ENCODE data around the gene FAM168A. TPM values are rescaled to one million over a fixed set of nuclear protein-coding genes. Genes with fewer than 3 reads are reported as not detected.

FAM168A gene
- total and polyA plus RNA-seq, 2 experiments from 2014 or later, result 6.3 to 24.5 TPM

GRCh38 chr11:73520353-73521061, 77.4 kb downstream of the FAM168A start:
- Histone ChIP-seq H4K20me1 (ENCODE audit: insufficient read depth, poor library complexity, severe bottlenecking) (no peaks in the 10 kb centered on the region), H3K79me2 (peaks cover 15% of the 10 kb centered on the region), H3K9me3 (ENCODE audit: low read depth) (no peaks in the 10 kb centered on the region), H3K4me1 (ENCODE audit: insufficient read depth) (no peaks in the 10 kb centered on the region), H3K4me2 (no peak overlapping the region), H3K27ac (no peak overlapping the region), H3K4me3 (no peak overlapping the region), H2AFZ (no peak overlapping the region), H3K36me3 (replicated peaks; ENCODE audit: insufficient read depth, low read depth) (no peaks in the 10 kb centered on the region), H3K9me2 (replicated peaks; ENCODE audit: insufficient read depth) (no peaks in the 10 kb centered on the region), H3K27me3 (no peaks in the 10 kb centered on the region)
- 86% methylated on average over 2 of the region's 2 CpGs for WGBS (ENCODE audit: low lambda C conversion rate, missing lambda C conversion rate)
- DNase-seq (ENCODE audit: low spot score), result no peak
- TF ChIP-seq EZH2phosphoT487 (IDR thresholded peaks at IDR 0.05; ENCODE audit: low read depth, severe bottlenecking, unreplicated experiment) (no peak), EZH2 (IDR thresholded peaks at IDR 0.05; ENCODE audit: borderline replicate concordance) (no peak), CTCF (IDR thresholded peaks at IDR 0.05; ENCODE audit: poor library complexity) (no peak)

GRCh38 chr11:73519266-73519665, 78.6 kb downstream of the FAM168A start:
- no peaks in the 10 kb centered on the region for H3K4me1 ChIP-seq (ENCODE audit: insufficient read depth)
- H3K9me3 ChIP-seq (ENCODE audit: low read depth), result no peaks in the 10 kb centered on the region
- H3K9me2 ChIP-seq (replicated peaks; ENCODE audit: insufficient read depth), result no peaks in the 10 kb centered on the region
- H3K4me3 ChIP-seq, result no peak overlapping the region
- H3K79me2 ChIP-seq, result peaks cover 15% of the 10 kb centered on the region
- no peak overlapping the region for H3K4me2 ChIP-seq
- H3K27ac ChIP-seq, result no peak overlapping the region
- H3K27me3 ChIP-seq, result no peaks in the 10 kb centered on the region
- H2AFZ ChIP-seq, result no peak overlapping the region
- no peaks in the 10 kb centered on the region for H3K36me3 ChIP-seq (replicated peaks; ENCODE audit: insufficient read depth, low read depth)
- TF ChIP-seq EZH2 (IDR thresholded peaks at IDR 0.05; ENCODE audit: borderline replicate concordance) (no peak), EZH2phosphoT487 (IDR thresholded peaks at IDR 0.05; ENCODE audit: low read depth, severe bottlenecking, unreplicated experiment) (no peak), CTCF (IDR thresholded peaks at IDR 0.05; ENCODE audit: poor library complexity) (no peak)
- no peaks in the 10 kb centered on the region for H4K20me1 ChIP-seq (ENCODE audit: insufficient read depth, poor library complexity, severe bottlenecking)
- DNase-seq (ENCODE audit: low spot score), result no peak

- no peaks in the 10 kb centered on the region for H3K9me2 ChIP-seq (replicated peaks; ENCODE audit: insufficient read depth)
- DNase-seq (ENCODE audit: low spot score), result no peak
- H3K27ac ChIP-seq, result no peak overlapping the region
- no peak for TF ChIP-seq CTCF (IDR thresholded peaks at IDR 0.05; ENCODE audit: poor library complexity)
- TF ChIP-seq EZH2phosphoT487 (IDR thresholded peaks at IDR 0.05; ENCODE audit: low read depth, severe bottlenecking, unreplicated experiment), result no peak
- TF ChIP-seq EZH2 (IDR thresholded peaks at IDR 0.05; ENCODE audit: borderline replicate concordance), result no peak
- no peak overlapping the region for H3K4me3 ChIP-seq
- no peaks in the 10 kb centered on the region for H3K27me3 ChIP-seq
- H3K9me3 ChIP-seq (ENCODE audit: low read depth), result no peaks in the 10 kb centered on the region
- no peaks in the 10 kb centered on the region for H3K36me3 ChIP-seq (replicated peaks; ENCODE audit: insufficient read depth, low read depth)
- H3K79me2 ChIP-seq, result peaks cover 5% of the 10 kb centered on the region
- H4K20me1 ChIP-seq (ENCODE audit: insufficient read depth, poor library complexity, severe bottlenecking), result no peaks in the 10 kb centered on the region
- no peaks in the 10 kb centered on the region for H3K4me1 ChIP-seq (ENCODE audit: insufficient read depth)
- 100% methylated on average over 1 of the region's 1 CpG for whole genome bisulfite sequencing (ENCODE audit: low lambda C conversion rate, missing lambda C conversion rate)
- H2AFZ ChIP-seq, result no peak overlapping the region
- no peak overlapping the region for H3K4me2 ChIP-seq
Measured at GRCh38 chr11:73518195-73518594, 79.7 kb downstream of the FAM168A start.
